Measurements from ENCODE around the gene LRRC1. TPM values are rescaled to one million over a fixed set of nuclear protein-coding genes. Genes with fewer than 3 reads are reported as not detected.

The LRRC1 gene
- total RNA-seq, 1 experiment from 2014 or later: 10.3 TPM

GRCh38 chr6:53938810-53939209 is 144.0 kb downstream of the LRRC1 start:
- H2BK5ac ChIP-seq (ENCODE audit: insufficient read length, low read length): no peak overlapping the region
- H3K27ac ChIP-seq (ENCODE audit: insufficient read length, low read depth, low read length): no peak overlapping the region
- H4K8ac ChIP-seq (replicated peaks; ENCODE audit: insufficient read length, low read depth, low read length): no peak overlapping the region
- H4K20me1 ChIP-seq (ENCODE audit: control insufficient read depth, insufficient read depth, insufficient read length): no peaks in the 10 kb centered on the region
- H3K9me3 ChIP-seq (ENCODE audit: control insufficient read depth, low read depth, low read length): no peaks in the 10 kb centered on the region
- no peak overlapping the region for H2AK5ac ChIP-seq (ENCODE audit: insufficient read length, low read length)
- no peak overlapping the region for H2BK20ac ChIP-seq (ENCODE audit: low read depth, low read length, poor library complexity, severe bottlenecking)
- Mint-ChIP-seq H3K4me1 (peaks cover 0 to 2% of the 10 kb centered on the region in 2 experiments; a peak in 2 of 4 replicates), H3K4me3 (no peak overlapping the region), H3K9me3 (no peaks in the 10 kb centered on the region), H3K27ac (no peak overlapping the region), H3K36me3 (ENCODE audit: insufficient read depth in 1 of 3, low read depth in 3 of 3) (no peaks in the 10 kb centered on the region; a peak in 1 of 7 replicates), H3K27me3 (ENCODE audit: low read depth) (no peaks in the 10 kb centered on the region; the same call in 1 of the 2 replicates)
- no peaks in the 10 kb centered on the region for H3K27me3 ChIP-seq (ENCODE audit: insufficient read depth, low read length)
- no peak for DNase-seq
- no peaks in the 10 kb centered on the region for H3K79me2 ChIP-seq (ENCODE audit: insufficient read depth, low read length)
- no peak overlapping the region for H2BK15ac ChIP-seq (ENCODE audit: low read depth, low read length)
- H2AFZ ChIP-seq (ENCODE audit: low read length): no peak overlapping the region
- no peak overlapping the region for H4K5ac ChIP-seq (ENCODE audit: insufficient read length, low read depth, low read length)
- H3K14ac ChIP-seq (ENCODE audit: insufficient read depth, low read length): no peak overlapping the region
- H3T11ph ChIP-seq (ENCODE audit: low read length): no peak overlapping the region
- no peaks in the 10 kb centered on the region for H3K23me2 ChIP-seq (ENCODE audit: insufficient read length, low read depth, low read length, poor library complexity, severe bottlenecking)
- H3K23ac ChIP-seq (ENCODE audit: insufficient read length, low read depth, low read length): no peak overlapping the region
- no peak overlapping the region for H2BK120ac ChIP-seq (ENCODE audit: low read depth, low read length, poor library complexity, severe bottlenecking)
- H2BK12ac ChIP-seq (ENCODE audit: insufficient read length, low read depth, low read length): no peak overlapping the region
- no peak overlapping the region for H3K4ac ChIP-seq (ENCODE audit: low read depth, low read length)
- no peaks in the 10 kb centered on the region for H3K4me1 ChIP-seq (ENCODE audit: insufficient read depth, low read length)
- H4K91ac ChIP-seq (ENCODE audit: insufficient read length, low read depth, low read length): no peak overlapping the region
- no peak for TF ChIP-seq CTCF (conservative IDR thresholded peaks at IDR 0.05)
- WGBS (ENCODE audit: extremely low coverage, insufficient read length, low lambda C conversion rate): no CpG with 5 or more reads among the region's 1 CpG
- no peak overlapping the region for H3K56ac ChIP-seq (ENCODE audit: insufficient read length, low read depth, low read length)
- H3K9ac ChIP-seq (ENCODE audit: extremely low read depth, insufficient read length, low read length): no peak overlapping the region
- H3K18ac ChIP-seq (ENCODE audit: insufficient read length, low read depth, low read length): no peak overlapping the region
- no peak overlapping the region for H3K4me2 ChIP-seq (ENCODE audit: insufficient read depth, insufficient read length, low read length)
- H3K79me1 ChIP-seq (ENCODE audit: insufficient read depth, low read depth, low read length, poor library complexity, severe bottlenecking): no peaks in the 10 kb centered on the region

Data from H9 (cell line).